HEK293 (cell line): Measurements from ENCODE around the gene EVI5L.
A peak's percentile ranks its signal among the peaks of the same experiment; 100 is the strongest.

ENCODE experiments used
- ATF2 ChIP-seq: fragments of 450-650 bp; formaldehyde crosslinking; IDR thresholded peaks from 2 replicates; pipeline ENCODE4 v1.5.1; 2016; ENCODE audit warnings: missing biosample characterization, missing genetic modification characterization, low read depth
- EGR2 ChIP-seq: fragments of 450-650 bp; formaldehyde crosslinking; IDR thresholded peaks from 2 replicates; pipeline ENCODE4 v1.5.1; 2016; ENCODE audit warnings: low read depth, missing biosample characterization, missing genetic modification characterization
- ELK4 ChIP-seq: IDR thresholded peaks from 2 replicates; pipeline ENCODE4 v1.6.1; 2011; ENCODE audit warnings: mild to moderate bottlenecking, low read depth, low read length, borderline replicate concordance
- GLIS1 ChIP-seq: fragments of 450-650 bp; formaldehyde crosslinking; IDR thresholded peaks from 2 replicates; pipeline ENCODE4 v1.5.1; 2016; ENCODE audit warnings: missing biosample characterization, missing genetic modification characterization
- KLF8 ChIP-seq: fragments of 450-650 bp; formaldehyde crosslinking; IDR thresholded peaks from 2 replicates; pipeline ENCODE4 v1.5.1; 2016; ENCODE audit warnings: missing biosample characterization, missing genetic modification characterization
- PRDM1 ChIP-seq: fragments of 450-650 bp; formaldehyde crosslinking; IDR thresholded peaks from 2 replicates; pipeline ENCODE4; 2016; ENCODE audit warnings: missing biosample characterization, missing genetic modification characterization
- RBAK ChIP-seq: fragments of 450-650 bp; formaldehyde crosslinking; IDR thresholded peaks from 2 replicates; pipeline ENCODE4 v1.5.1; 2016; ENCODE audit warnings: missing biosample characterization, missing genetic modification characterization
- REPIN1 ChIP-seq: fragments of 450-650 bp; formaldehyde crosslinking; IDR thresholded peaks from 2 replicates; pipeline ENCODE4 v1.5.1; 2017; ENCODE audit warnings: missing biosample characterization, missing genetic modification characterization, low read depth
- SP3 ChIP-seq: fragments of 450-650 bp; formaldehyde crosslinking; IDR thresholded peaks from 2 replicates; pipeline ENCODE4 v1.5.1; 2016; ENCODE audit warnings: missing biosample characterization, missing genetic modification characterization
- YY1 ChIP-seq: fragments of 450-650 bp; formaldehyde crosslinking; IDR thresholded peaks from 2 replicates; pipeline ENCODE4 v1.5.1; 2018; ENCODE audit warnings: missing biosample characterization, missing genetic modification characterization
- YY2 ChIP-seq: fragments of 450-650 bp; formaldehyde crosslinking; IDR thresholded peaks from 2 replicates; pipeline ENCODE4 v1.5.1; 2016; ENCODE audit warnings: missing biosample characterization, missing genetic modification characterization
- ZEB2 ChIP-seq: fragments of 450-650 bp; formaldehyde crosslinking; IDR thresholded peaks from 2 replicates; pipeline ENCODE4 v1.5.1; 2016; ENCODE audit warnings: missing biosample characterization, missing genetic modification characterization
- ZFP41 ChIP-seq: fragments of 450-650 bp; formaldehyde crosslinking; IDR thresholded peaks from 2 replicates; pipeline ENCODE4 v1.5.1; 2016; ENCODE audit warnings: missing biosample characterization, missing genetic modification characterization, borderline replicate concordance
- ZNF112 ChIP-seq: fragments of 450-650 bp; formaldehyde crosslinking; IDR thresholded peaks from 2 replicates; pipeline ENCODE4 v1.5.0; 2017; ENCODE audit warnings: missing biosample characterization, missing genetic modification characterization
- ZNF138 ChIP-seq: fragments of 450-650 bp; formaldehyde crosslinking; IDR thresholded peaks from 2 replicates; pipeline ENCODE4 v1.5.1; 2016; ENCODE audit warnings: missing biosample characterization, missing genetic modification characterization, borderline replicate concordance
- ZNF155 ChIP-seq: fragments of 450-650 bp; formaldehyde crosslinking; IDR thresholded peaks from 2 replicates; pipeline ENCODE4 v1.5.1; 2016; ENCODE audit warnings: missing biosample characterization, missing genetic modification characterization
- ZNF184 ChIP-seq: fragments of 450-650 bp; IDR thresholded peaks from 2 replicates; pipeline ENCODE4 v1.5.1; 2018; ENCODE audit warnings: missing biosample characterization, mild to moderate bottlenecking, missing genetic modification characterization
- ZNF223 ChIP-seq: fragments of 450-650 bp; formaldehyde crosslinking; IDR thresholded peaks from 2 replicates; pipeline ENCODE4 v1.5.1; 2016; ENCODE audit warnings: missing biosample characterization, missing genetic modification characterization
- ZNF280C ChIP-seq: fragments of 450-650 bp; formaldehyde crosslinking; IDR thresholded peaks from 2 replicates; pipeline ENCODE4 v1.5.1; 2016; ENCODE audit warnings: missing biosample characterization, missing genetic modification characterization
- ZNF341 ChIP-seq: fragments of 450-650 bp; formaldehyde crosslinking; IDR thresholded peaks from 2 replicates; pipeline ENCODE4; 2016; ENCODE audit warnings: low read depth, missing biosample characterization, missing genetic modification characterization
- ZNF391 ChIP-seq: fragments of 450-650 bp; formaldehyde crosslinking; IDR thresholded peaks from 2 replicates; pipeline ENCODE4 v1.5.1; 2016; ENCODE audit warnings: low read depth, missing biosample characterization, missing genetic modification characterization, borderline replicate concordance
- ZNF394 ChIP-seq: fragments of 450-650 bp; formaldehyde crosslinking; IDR thresholded peaks from 2 replicates; pipeline ENCODE4 v1.5.1; 2016; ENCODE audit warnings: missing biosample characterization, missing genetic modification characterization, mild to moderate bottlenecking, moderate library complexity, borderline replicate concordance
- ZNF433 ChIP-seq: fragments of 450-650 bp; formaldehyde crosslinking; IDR thresholded peaks from 2 replicates; pipeline ENCODE4 v1.5.1; 2016; ENCODE audit warnings: missing biosample characterization, missing genetic modification characterization, low read depth
- ZNF596 ChIP-seq: fragments of 450-650 bp; IDR thresholded peaks from 2 replicates; pipeline ENCODE4 v1.5.0; 2018; ENCODE audit warnings: missing biosample characterization, mild to moderate bottlenecking, missing genetic modification characterization, moderate library complexity
- ZNF624 ChIP-seq: fragments of 450-650 bp; formaldehyde crosslinking; IDR thresholded peaks from 2 replicates; pipeline ENCODE4 v1.5.1; 2017; ENCODE audit warnings: missing biosample characterization, missing genetic modification characterization
- ZNF837 ChIP-seq: fragments of 450-650 bp; formaldehyde crosslinking; IDR thresholded peaks from 2 replicates; pipeline ENCODE4 v1.5.1; 2016; ENCODE audit warnings: missing biosample characterization, missing genetic modification characterization
- ZSCAN30 ChIP-seq: fragments of 450-650 bp; IDR thresholded peaks from 2 replicates; pipeline ENCODE4 v1.5.1; 2018; ENCODE audit warnings: missing biosample characterization, mild to moderate bottlenecking, missing genetic modification characterization, moderate library complexity
- TF ChIP-seq, protein P1 (sequence below): fragments of 450-650 bp; formaldehyde crosslinking; conservative IDR thresholded peaks from 2 replicates; pipeline ENCODE4 v1.5.1; 2016; ENCODE audit warnings: low read depth, missing biosample characterization, missing genetic modification characterization
- TF ChIP-seq, protein P2 (sequence below): fragments of 450-650 bp; formaldehyde crosslinking; IDR thresholded peaks from 2 replicates; pipeline ENCODE4 v1.5.1; 2016; ENCODE audit warnings: missing biosample characterization, missing genetic modification characterization

The EVI5L gene

DNA sequence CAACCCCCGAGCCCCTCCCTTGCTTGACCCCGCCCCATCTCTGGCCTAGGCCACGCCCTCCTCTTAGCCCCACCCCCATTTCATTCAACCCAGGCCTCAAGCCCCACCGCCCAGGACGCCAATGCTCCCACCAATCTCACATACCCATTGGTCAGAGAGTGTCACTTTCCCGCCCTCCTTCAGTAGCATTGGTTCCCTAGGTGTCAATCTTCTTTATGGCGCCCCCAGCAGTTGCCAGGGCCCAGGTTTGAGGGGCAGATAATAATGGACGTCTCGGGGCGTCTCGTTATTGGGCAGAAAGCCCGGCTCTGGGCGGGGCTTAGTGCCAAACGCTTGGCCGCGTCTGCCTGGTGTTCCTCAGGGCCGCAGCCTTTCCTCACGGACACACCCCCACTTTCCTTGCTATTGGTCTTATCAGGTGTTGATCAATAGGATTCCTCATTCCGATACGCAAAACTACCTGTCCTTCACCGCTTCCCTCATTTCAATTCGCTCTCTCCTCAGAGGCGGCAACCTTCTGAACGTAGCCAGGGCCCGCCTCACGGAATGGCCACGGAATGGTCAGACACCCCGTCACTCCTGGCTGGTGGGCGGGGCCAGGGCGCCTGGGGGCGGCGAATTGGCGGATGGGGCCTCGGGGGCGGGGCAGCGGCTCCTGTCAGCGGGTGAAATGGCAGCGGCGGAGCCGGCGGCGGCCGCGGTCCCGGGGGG lies at the start of gene EVI5L (continued):
- peak; percentile 100 for TF ChIP-seq SP3 (tag by site-specific recombination)
- no peak for TF ChIP-seq ZNF624 (tag by site-specific recombination)
- TF ChIP-seq ZNF596 (tag by site-specific recombination): no peak
- no peak for TF ChIP-seq ZNF280C (tag by site-specific recombination)
- TF ChIP-seq YY2 (tag by site-specific recombination): peak; percentile 96
- TF ChIP-seq ZNF138 (tag by site-specific recombination): no peak
- TF ChIP-seq ZNF433 (tag by site-specific recombination): no peak
- TF ChIP-seq ZNF223 (tag by site-specific recombination): no peak
- TF ChIP-seq ZFP41: no peak
- no peak for TF ChIP-seq ELK4
- TF ChIP-seq EGR2 (tag by site-specific recombination): peak; percentile 71; the same call in 1 of the 2 replicates
- TF ChIP-seq ZNF837 (tag by site-specific recombination): no peak
- TF ChIP-seq, protein P1, sequence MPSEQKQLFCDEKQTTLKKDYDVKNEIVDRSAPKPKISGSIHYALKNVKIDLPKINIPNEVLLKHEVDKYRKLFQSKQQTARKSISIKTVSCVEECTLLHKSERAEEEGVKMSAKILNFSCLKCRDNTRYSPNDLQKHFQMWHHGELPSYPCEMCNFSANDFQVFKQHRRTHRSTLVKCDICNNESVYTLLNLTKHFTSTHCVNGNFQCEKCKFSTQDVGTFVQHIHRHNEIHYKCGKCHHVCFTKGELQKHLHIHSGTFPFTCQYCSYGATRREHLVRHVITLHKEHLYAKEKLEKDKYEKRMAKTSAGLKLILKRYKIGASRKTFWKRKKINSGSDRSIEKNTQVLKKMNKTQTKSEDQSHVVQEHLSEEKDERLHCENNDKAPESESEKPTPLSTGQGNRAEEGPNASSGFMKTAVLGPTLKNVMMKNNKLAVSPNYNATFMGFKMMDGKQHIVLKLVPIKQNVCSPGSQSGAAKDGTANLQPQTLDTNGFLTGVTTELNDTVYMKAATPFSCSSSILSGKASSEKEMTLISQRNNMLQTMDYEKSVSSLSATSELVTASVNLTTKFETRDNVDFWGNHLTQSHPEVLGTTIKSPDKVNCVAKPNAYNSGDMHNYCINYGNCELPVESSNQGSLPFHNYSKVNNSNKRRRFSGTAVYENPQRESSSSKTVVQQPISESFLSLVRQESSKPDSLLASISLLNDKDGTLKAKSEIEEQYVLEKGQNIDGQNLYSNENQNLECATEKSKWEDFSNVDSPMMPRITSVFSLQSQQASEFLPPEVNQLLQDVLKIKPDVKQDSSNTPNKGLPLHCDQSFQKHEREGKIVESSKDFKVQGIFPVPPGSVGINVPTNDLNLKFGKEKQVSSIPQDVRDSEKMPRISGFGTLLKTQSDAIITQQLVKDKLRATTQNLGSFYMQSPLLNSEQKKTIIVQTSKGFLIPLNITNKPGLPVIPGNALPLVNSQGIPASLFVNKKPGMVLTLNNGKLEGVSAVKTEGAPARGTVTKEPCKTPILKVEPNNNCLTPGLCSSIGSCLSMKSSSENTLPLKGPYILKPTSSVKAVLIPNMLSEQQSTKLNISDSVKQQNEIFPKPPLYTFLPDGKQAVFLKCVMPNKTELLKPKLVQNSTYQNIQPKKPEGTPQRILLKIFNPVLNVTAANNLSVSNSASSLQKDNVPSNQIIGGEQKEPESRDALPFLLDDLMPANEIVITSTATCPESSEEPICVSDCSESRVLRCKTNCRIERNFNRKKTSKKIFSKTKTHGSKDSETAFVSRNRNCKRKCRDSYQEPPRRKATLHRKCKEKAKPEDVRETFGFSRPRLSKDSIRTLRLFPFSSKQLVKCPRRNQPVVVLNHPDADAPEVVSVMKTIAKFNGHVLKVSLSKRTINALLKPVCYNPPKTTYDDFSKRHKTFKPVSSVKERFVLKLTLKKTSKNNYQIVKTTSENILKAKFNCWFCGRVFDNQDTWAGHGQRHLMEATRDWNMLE (tag by site-specific recombination): peak; percentile 30; the same call in 1 of the 2 replicates
- TF ChIP-seq ZNF341 (tag by site-specific recombination): peak; percentile 62
- no peak for TF ChIP-seq ZSCAN30 (tag by site-specific recombination)
- no peak for TF ChIP-seq ZNF394
- peak; percentile 68 for TF ChIP-seq YY1 (tag by site-specific recombination)
- no peak for TF ChIP-seq REPIN1
- TF ChIP-seq ZEB2 (tag by site-specific recombination): 0 out of 2 replicates have a peak, but pooled peaks have one; percentile 14
- no peak for TF ChIP-seq ZNF391 (tag by site-specific recombination)
- no peak for TF ChIP-seq RBAK (tag by site-specific recombination)
- TF ChIP-seq PRDM1: no peak
- TF ChIP-seq ZNF184: no peak
- no peak for TF ChIP-seq ZNF112 (tag by site-specific recombination)
- TF ChIP-seq KLF8: peak; percentile 100
- TF ChIP-seq ZNF155: no peak
- no peak for TF ChIP-seq ATF2
- TF ChIP-seq GLIS1 (tag by site-specific recombination): peak; percentile 87
- TF ChIP-seq, protein P2, sequence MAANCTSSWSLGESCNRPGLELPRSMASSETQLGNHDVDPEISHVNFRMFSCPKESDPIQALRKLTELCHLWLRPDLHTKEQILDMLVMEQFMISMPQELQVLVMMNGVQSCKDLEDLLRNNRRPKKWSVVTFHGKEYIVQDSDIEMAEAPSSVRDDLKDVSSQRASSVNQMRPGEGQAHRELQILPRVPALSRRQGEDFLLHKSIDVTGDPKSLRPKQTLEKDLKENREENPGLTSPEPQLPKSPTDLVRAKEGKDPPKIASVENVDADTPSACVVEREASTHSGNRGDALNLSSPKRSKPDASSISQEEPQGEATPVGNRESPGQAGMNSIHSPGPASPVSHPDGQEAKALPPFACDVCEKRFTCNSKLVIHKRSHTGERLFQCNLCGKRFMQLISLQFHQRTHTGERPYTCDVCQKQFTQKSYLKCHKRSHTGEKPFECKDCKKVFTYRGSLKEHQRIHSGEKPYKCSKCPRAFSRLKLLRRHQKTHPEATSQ (tag by site-specific recombination): no peak
